ENCODE results near the gene HES5.

Gene HES5

GRCh38 chr1:2514863-2515762 lies 14.9 kb downstream of the HES5 start:
- no peak overlapping the region for H3K4me3 ChIP-seq (ENCODE audit: low read depth in 1 of 2, low read length in 1 of 2)
- H3K27ac ChIP-seq, result no peak overlapping the region
- peaks cover 100% of the 10 kb centered on the region for H3K36me3 ChIP-seq
- TF ChIP-seq, protein P1, sequence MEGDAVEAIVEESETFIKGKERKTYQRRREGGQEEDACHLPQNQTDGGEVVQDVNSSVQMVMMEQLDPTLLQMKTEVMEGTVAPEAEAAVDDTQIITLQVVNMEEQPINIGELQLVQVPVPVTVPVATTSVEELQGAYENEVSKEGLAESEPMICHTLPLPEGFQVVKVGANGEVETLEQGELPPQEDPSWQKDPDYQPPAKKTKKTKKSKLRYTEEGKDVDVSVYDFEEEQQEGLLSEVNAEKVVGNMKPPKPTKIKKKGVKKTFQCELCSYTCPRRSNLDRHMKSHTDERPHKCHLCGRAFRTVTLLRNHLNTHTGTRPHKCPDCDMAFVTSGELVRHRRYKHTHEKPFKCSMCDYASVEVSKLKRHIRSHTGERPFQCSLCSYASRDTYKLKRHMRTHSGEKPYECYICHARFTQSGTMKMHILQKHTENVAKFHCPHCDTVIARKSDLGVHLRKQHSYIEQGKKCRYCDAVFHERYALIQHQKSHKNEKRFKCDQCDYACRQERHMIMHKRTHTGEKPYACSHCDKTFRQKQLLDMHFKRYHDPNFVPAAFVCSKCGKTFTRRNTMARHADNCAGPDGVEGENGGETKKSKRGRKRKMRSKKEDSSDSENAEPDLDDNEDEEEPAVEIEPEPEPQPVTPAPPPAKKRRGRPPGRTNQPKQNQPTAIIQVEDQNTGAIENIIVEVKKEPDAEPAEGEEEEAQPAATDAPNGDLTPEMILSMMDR (IDR thresholded peaks at IDR 0.05), result no peak
- no peaks in the 10 kb centered on the region for H3K27me3 ChIP-seq
- H3K4me1 ChIP-seq (ENCODE audit: control insufficient read depth in 1 of 2, insufficient read depth in 1 of 2, low read depth in 1 of 2, low read length in 1 of 2), result no peaks in the 10 kb centered on the region
- H3K9me3 ChIP-seq, result no peaks in the 10 kb centered on the region

DNA sequence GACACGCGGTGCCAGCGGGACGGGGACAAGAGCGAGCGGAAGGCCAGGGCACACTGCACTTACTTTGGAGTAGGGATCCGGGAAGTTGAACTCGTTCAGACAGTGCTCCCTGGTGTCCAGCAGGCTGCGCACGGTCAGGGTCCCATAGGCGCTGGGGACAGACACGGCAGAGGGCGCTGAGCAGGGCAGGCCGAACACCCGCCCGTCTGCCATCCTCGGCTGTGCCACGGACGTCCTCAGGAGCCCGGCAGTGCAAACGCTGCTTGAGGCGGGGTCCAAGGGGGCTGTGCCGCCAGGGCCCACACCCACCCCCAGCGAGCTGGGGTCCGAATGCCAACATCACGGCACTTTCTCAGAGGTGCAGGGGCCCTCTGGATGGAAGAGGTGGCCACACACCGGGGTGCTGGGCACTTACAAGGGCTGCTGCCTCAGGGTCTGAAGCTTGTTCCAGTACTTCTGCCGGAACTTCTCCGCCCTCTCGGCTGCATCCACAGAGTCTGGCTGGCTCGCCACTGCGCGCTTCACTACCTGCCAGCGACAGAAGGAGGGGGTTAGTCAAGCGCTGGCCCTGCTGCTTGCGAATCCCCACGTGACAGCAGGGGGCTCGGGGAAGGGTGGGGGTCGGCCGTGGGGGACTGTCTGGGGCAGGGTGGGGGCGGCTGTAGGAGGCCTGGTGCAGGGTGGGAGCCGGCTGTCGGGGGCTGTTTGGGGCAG lies 16.0 kb downstream of the HES5 start:
- peaks cover 100% of the 10 kb centered on the region for H3K36me3 ChIP-seq
- H3K9me3 ChIP-seq, result no peaks in the 10 kb centered on the region
- no peak overlapping the region for H3K27ac ChIP-seq
- H3K4me3 ChIP-seq (ENCODE audit: low read depth in 1 of 2, low read length in 1 of 2), result no peak overlapping the region
- H3K27me3 ChIP-seq, result no peaks in the 10 kb centered on the region
- H3K4me1 ChIP-seq (ENCODE audit: control insufficient read depth in 1 of 2, insufficient read depth in 1 of 2, low read depth in 1 of 2, low read length in 1 of 2), result no peaks in the 10 kb centered on the region
- TF ChIP-seq, protein P1 (IDR thresholded peaks at IDR 0.05), result no peak

- Histone ChIP-seq H3K27me3 (no peaks in the 10 kb centered on the region), H3K27ac (no peak overlapping the region), H3K4me1 (ENCODE audit: control insufficient read depth in 1 of 2, insufficient read depth in 1 of 2, low read depth in 1 of 2, low read length in 1 of 2) (no peaks in the 10 kb centered on the region), H3K9me3 (no peaks in the 10 kb centered on the region), H3K36me3 (peaks cover 100% of the 10 kb centered on the region), H3K4me3 (ENCODE audit: low read depth in 1 of 2, low read length in 1 of 2) (no peak overlapping the region)
- TF ChIP-seq, protein P1 (IDR thresholded peaks at IDR 0.05), result no peak
Measured at GRCh38 chr1:2512862-2513421, 17.1 kb downstream of the HES5 start.

GRCh38 chr1:2510366-2511155 lies 19.5 kb downstream of the HES5 start:
- Histone ChIP-seq H3K27ac (no peak overlapping the region), H3K9me3 (no peaks in the 10 kb centered on the region), H3K36me3 (peaks cover 88% of the 10 kb centered on the region), H3K4me1 (ENCODE audit: control insufficient read depth in 1 of 2, insufficient read depth in 1 of 2, low read depth in 1 of 2, low read length in 1 of 2) (no peaks in the 10 kb centered on the region), H3K4me3 (ENCODE audit: low read depth in 1 of 2, low read length in 1 of 2) (no peak overlapping the region), H3K27me3 (no peaks in the 10 kb centered on the region)
- TF ChIP-seq, protein P1 (IDR thresholded peaks at IDR 0.05), result no peak

DNA sequence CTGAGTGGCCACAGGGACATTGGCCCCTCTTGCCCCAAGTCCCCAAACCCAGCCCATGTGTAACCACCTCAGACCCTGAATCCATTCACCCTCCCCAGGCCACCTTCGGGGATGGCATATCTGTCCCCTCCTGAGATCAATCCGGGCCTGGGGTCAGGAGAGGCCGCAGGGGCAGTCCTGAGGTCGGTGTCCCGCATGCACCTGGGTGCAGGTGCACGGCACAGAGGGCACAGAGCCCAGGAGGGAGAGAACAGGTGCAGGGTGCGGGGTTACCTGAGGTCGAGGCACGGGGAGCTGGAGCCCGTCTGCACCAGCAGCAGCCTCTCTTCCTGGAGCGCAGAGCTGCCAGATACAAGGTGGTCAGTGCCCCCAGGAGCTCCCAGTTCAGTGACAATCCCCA lies 20.5 kb downstream of the HES5 start:
- Histone ChIP-seq H3K4me3 (ENCODE audit: low read depth in 1 of 2, low read length in 1 of 2) (no peak overlapping the region), H3K4me1 (ENCODE audit: control insufficient read depth in 1 of 2, insufficient read depth in 1 of 2, low read depth in 1 of 2, low read length in 1 of 2) (no peaks in the 10 kb centered on the region), H3K36me3 (peaks cover 78% of the 10 kb centered on the region), H3K9me3 (no peaks in the 10 kb centered on the region), H3K27me3 (no peaks in the 10 kb centered on the region), H3K27ac (no peak overlapping the region)
- TF ChIP-seq, protein P1 (IDR thresholded peaks at IDR 0.05), result no peak

All from neutrophil (primary cell).